ENCODE data around the gene E2F4.

DNA sequence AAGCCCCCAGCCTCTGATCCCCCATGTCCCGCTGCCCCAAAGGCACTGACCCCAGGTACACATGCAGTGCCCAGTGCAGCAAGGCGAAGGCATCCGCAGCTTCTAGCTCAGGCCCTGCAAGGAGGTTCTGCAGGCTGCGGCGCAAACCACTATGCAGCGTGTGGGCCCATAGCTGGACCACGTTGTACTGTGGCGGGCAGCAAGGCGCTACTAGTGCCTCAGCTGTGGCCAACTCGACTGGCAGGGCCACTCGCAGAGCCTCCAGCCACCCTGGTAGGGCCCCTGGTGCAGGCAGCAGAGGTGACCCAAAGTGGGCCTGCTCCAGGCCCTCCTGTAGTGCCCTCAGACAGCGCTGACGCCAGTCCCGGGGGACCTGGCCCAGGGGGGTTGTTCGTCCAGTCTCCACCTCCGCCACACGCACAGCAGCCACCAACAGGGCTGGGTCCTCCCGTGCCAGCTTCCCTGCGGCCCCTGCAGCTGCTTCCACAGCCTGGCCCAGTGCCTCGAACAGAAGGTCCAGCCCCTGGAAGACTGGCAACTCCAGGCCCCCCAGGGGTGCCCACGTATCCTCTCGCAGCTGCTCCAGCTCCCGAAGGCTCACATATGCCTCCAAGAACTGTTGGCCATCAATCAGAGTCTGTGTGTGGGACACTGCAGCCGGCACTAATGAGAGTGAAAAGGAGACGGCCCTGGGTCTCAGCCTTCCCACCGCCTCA lies 4.6 kb upstream of the E2F4 start:
- TF ChIP-seq SMARCC2 (IDR thresholded peaks at IDR 0.05; ENCODE audit: low read depth) (no peak), MTA2 (IDR thresholded peaks at IDR 0.05; ENCODE audit: low read depth) (no peak)
